ENCODE measurements around the gene ADGRL2.

ADGRL2 gene

DNA sequence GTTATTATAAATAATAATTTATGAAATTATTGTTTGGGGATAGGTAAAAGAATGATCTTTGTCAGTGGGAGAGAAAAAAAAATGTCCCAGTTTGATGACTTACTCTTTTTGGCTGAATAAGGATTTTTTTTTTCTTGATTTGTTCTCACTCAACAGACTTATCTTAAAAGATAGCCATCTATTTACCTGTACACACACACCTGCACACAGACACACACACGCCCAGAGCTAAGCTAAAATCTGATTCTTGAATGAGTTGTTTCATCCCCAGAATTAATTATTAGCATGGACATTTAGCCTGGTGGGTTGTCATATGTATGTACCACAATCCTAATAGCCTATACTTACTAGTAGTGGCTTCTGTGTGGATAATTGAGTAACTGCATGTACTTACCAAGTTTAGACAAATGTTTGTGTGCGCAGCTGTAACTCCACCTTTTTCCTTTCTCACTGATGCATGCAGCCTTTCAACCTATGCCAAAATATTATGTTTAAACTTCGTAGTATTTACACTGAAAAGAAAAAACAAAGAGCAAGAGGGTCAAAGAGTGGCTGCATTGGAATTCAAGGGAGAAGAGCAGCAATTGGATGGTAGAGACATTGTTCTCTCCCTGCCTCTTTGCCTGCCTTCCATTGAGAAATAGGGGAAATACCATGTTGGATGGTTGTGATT lies 174.3 kb downstream of the ADGRL2 start:
- TF ChIP-seq ZFX (IDR thresholded peaks at IDR 0.05; ENCODE audit: borderline replicate concordance): no peak
- peak overlapping the region; percentile 60 for H3K27ac ChIP-seq

- TF ChIP-seq, protein P1, sequence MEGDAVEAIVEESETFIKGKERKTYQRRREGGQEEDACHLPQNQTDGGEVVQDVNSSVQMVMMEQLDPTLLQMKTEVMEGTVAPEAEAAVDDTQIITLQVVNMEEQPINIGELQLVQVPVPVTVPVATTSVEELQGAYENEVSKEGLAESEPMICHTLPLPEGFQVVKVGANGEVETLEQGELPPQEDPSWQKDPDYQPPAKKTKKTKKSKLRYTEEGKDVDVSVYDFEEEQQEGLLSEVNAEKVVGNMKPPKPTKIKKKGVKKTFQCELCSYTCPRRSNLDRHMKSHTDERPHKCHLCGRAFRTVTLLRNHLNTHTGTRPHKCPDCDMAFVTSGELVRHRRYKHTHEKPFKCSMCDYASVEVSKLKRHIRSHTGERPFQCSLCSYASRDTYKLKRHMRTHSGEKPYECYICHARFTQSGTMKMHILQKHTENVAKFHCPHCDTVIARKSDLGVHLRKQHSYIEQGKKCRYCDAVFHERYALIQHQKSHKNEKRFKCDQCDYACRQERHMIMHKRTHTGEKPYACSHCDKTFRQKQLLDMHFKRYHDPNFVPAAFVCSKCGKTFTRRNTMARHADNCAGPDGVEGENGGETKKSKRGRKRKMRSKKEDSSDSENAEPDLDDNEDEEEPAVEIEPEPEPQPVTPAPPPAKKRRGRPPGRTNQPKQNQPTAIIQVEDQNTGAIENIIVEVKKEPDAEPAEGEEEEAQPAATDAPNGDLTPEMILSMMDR (IDR thresholded peaks at IDR 0.05): no peak
- no peak for TF ChIP-seq ZFX (IDR thresholded peaks at IDR 0.05; ENCODE audit: borderline replicate concordance)
- H3K27ac ChIP-seq: no peak overlapping the region
Observed at GRCh38 chr1:81976539-81976938, 175.8 kb downstream of the ADGRL2 start.

DNA sequence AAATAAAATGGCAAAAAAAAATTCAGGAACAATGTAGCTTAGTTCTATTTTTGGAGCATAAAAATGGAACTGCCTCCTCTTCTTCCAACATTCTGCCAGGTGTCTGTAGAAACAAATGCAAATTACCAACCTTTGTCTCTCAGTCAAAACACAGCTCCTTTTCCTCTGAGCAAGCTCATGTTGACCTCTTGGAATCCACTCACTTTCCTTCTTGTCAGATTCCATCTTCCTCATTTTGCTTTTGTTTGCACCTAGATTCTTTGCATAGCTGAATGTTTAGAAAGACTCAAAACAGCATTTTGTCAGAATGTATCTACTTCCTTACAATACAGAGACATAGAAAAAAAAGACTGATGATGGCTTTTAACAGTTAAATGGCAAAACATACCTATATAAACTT lies 178.2 kb downstream of the ADGRL2 start:
- TF ChIP-seq ZFX (IDR thresholded peaks at IDR 0.05; ENCODE audit: borderline replicate concordance): no peak
- TF ChIP-seq, protein P1 (IDR thresholded peaks at IDR 0.05): no peak
- no peak overlapping the region for H3K27ac ChIP-seq

GRCh38 chr1:81982523-81982922 lies 181.8 kb downstream of the ADGRL2 start:
- TF ChIP-seq, protein P1 (IDR thresholded peaks at IDR 0.05): no peak
- TF ChIP-seq ZFX (IDR thresholded peaks at IDR 0.05; ENCODE audit: borderline replicate concordance): no peak
- no peak overlapping the region for H3K27ac ChIP-seq

DNA sequence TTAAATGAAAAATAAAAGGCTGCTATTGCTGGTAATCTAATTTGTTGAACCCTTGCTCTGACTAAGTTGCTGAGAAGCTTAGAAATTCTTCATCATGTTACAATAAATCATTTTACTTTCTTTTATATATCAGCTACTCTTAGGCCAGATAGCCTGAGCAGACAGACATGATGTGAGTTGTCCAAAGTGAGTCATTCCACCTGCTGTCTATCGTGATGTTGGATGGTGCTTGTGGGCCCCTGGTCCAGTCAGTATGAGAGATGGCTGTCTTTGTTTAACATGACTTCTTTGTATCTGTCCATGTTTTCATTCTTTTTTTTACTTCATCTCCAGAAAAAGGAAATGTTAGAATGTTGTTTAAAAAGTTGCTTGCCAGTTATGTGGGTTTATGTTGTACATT lies 188.8 kb downstream of the ADGRL2 start:
- no peak for TF ChIP-seq ZFX (IDR thresholded peaks at IDR 0.05; ENCODE audit: borderline replicate concordance)
- TF ChIP-seq, protein P1 (IDR thresholded peaks at IDR 0.05): no peak
- no peak overlapping the region for H3K27ac ChIP-seq

GRCh38 chr1:81990241-81990640 lies 189.5 kb downstream of the ADGRL2 start:
- no peak overlapping the region for H3K27ac ChIP-seq
- no peak for TF ChIP-seq ZFX (IDR thresholded peaks at IDR 0.05; ENCODE audit: borderline replicate concordance)
- TF ChIP-seq, protein P1 (IDR thresholded peaks at IDR 0.05): no peak

GRCh38 chr1:81998165-81998564 lies 197.4 kb downstream of the ADGRL2 start:
- TF ChIP-seq ZFX (IDR thresholded peaks at IDR 0.05; ENCODE audit: borderline replicate concordance): no peak
- TF ChIP-seq, protein P1 (IDR thresholded peaks at IDR 0.05): no peak
- H3K27ac ChIP-seq: no peak overlapping the region

DNA sequence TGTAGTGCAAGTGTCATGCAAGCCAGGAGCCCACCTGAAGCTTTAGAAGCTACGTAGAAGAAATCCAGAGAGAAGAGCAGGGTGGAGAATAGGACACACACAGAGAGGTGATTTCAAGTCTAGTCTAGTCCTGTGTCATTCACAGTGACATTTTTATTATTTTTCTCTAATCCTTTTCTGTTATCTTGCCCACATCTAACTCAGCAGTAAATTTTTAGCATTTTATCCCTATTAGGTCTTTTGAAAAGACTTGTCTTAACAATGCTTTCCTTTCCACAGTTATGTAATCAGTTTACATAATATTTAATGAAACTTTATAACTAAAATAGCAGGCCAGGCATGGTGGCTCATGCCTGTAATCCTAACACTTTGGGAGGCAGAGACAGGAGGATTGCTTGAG lies 198.6 kb downstream of the ADGRL2 start:
- H3K27ac ChIP-seq: no peak overlapping the region
- no peak for TF ChIP-seq ZFX (IDR thresholded peaks at IDR 0.05; ENCODE audit: borderline replicate concordance)
- TF ChIP-seq, protein P1 (IDR thresholded peaks at IDR 0.05): no peak

All from 22Rv1 (cell line).